Endodermal cell (in vitro differentiated cells): Measurements from ENCODE around the gene CACFD1. TPM values are rescaled to one million over a fixed set of nuclear protein-coding genes. Genes with fewer than 3 reads are reported as not detected.

Experiments
- DNase-seq: peaks from one replicate; pipeline ENCODE4 v3.0.0-alpha.2; 2017
- H3K27ac ChIP-seq: 2 replicates; pipeline ENCODE4 v1.5.1; 2013; ENCODE audit warnings: mild to moderate bottlenecking, low read depth, low read length, moderate library complexity
- H3K27me3 ChIP-seq: 2 replicates; pipeline ENCODE4 v1.6.1; 2013; ENCODE audit warnings: mild to moderate bottlenecking, low read length, moderate library complexity; ENCODE audit not compliant: insufficient read depth, control insufficient read depth, poor library complexity, severe bottlenecking
- H3K36me3 ChIP-seq: 2 replicates; pipeline ENCODE4 v1.7.0; 2013; ENCODE audit warnings: mild to moderate bottlenecking, low read length, moderate library complexity; ENCODE audit not compliant: control insufficient read depth, insufficient read depth
- H3K4me1 ChIP-seq: one replicate; pipeline ENCODE4 v1.7.0; 2013; ENCODE audit warnings: low read length; ENCODE audit not compliant: control insufficient read depth, insufficient read depth
- H3K4me3 ChIP-seq: 2 replicates; pipeline ENCODE4 v1.5.1; 2013; ENCODE audit warnings: mild to moderate bottlenecking, low read length, moderate library complexity
- H3K9ac ChIP-seq: 2 replicates; pipeline ENCODE4 v1.6.1; 2013; ENCODE audit warnings: mild to moderate bottlenecking, low read length, moderate library complexity; ENCODE audit not compliant: poor library complexity, severe bottlenecking; ENCODE audit errors: extremely low read depth
- H3K9me3 ChIP-seq: 2 replicates; pipeline ENCODE4 v1.6.1; 2013; ENCODE audit warnings: mild to moderate bottlenecking, low read length, moderate library complexity; ENCODE audit not compliant: control insufficient read depth
- H3K27ac Mint-ChIP-seq: 2 replicates; pipeline ENCODE4 v1.8.0; 2020; ENCODE audit warnings: mixed read lengths
- H3K27me3 Mint-ChIP-seq: 2 replicates; pipeline ENCODE4 v1.8.0; 2021; ENCODE audit warnings: mild to moderate bottlenecking, mixed read lengths; ENCODE audit not compliant: insufficient read depth
- H3K36me3 Mint-ChIP-seq: 2 replicates; pipeline ENCODE4 v1.8.0; 2020; ENCODE audit warnings: low read depth, mixed read lengths
- H3K4me1 Mint-ChIP-seq: 2 replicates; pipeline ENCODE4 v1.8.0; 2020; ENCODE audit warnings: mixed read lengths
- H3K4me3 Mint-ChIP-seq: 2 replicates; pipeline ENCODE4 v1.8.0; 2020; ENCODE audit warnings: mild to moderate bottlenecking, moderate library complexity, mixed read lengths
- H3K9me3 Mint-ChIP-seq: 2 replicates; pipeline ENCODE4 v1.8.0; 2020; ENCODE audit warnings: mild to moderate bottlenecking, mixed read lengths
- CTCF ChIP-seq: fragments of 200-600 bp; sonication (generic); conservative IDR thresholded peaks from 2 replicates; pipeline ENCODE4 v1.5.0; 2021; ENCODE audit warnings: antibody characterized with exemption, mild to moderate bottlenecking
- WGBS, 2 experiments: methylation state at CpG; one replicate each; pipeline versions ENCODE4 v1.1.5 to v1.1.7; 2013; ENCODE audit warnings: missing lambda C conversion rate in 2 of 2, mixed read lengths in 1 of 2; ENCODE audit not compliant: insufficient coverage in 1 of 2, insufficient read length in 1 of 2; 5-methylcytosine and 5-hydroxymethylcytosine counted together
- total RNA-seq, 2 donors: library from RNA; stranded (reverse); fragmentation: NEBNext Ultra II Directional in 1 of 2; extraction: Animal tissue kit (Norgen Biotek cat#: 25700) in 1 of 2; gene quantifications; 2 replicates in 1 of 2; 3 replicates in 1 of 2; pipeline ENCODE4 v1.2.1, GENCODE V29; 2021

Gene CACFD1
- total RNA-seq, 2 donors from 2014 or later = 30.6 to 35.0 TPM

GRCh38 chr9:133510926-133511505 is 51.2 kb downstream of the CACFD1 start:
- Histone ChIP-seq H3K27ac (no peak overlapping the region), H3K9me3 (no peaks in the 10 kb centered on the region), H3K36me3 (no peaks in the 10 kb centered on the region), H3K9ac (no peak overlapping the region), H3K27me3 (no peaks in the 10 kb centered on the region), H3K4me3 (no peak overlapping the region), H3K4me1 (peaks cover 5% of the 10 kb centered on the region)
- Mint-ChIP-seq H3K4me3 (no peak overlapping the region), H3K27ac (no peak overlapping the region), H3K36me3 (no peaks in the 10 kb centered on the region), H3K4me1 (peaks cover 8% of the 10 kb centered on the region), H3K27me3 (no peaks in the 10 kb centered on the region), H3K9me3 (no peaks in the 10 kb centered on the region)
- TF ChIP-seq CTCF = no peak
- WGBS, 2 experiments = 86 to 92% methylated on average over 12 to 27 of the region's 27 CpGs
- DNase-seq = no peak

GRCh38 chr9:133511607-133512006 is 51.8 kb downstream of the CACFD1 start:
- Mint-ChIP-seq H3K27me3 (no peaks in the 10 kb centered on the region), H3K4me3 (no peak overlapping the region)
- 75 to 83% methylated on average over 8 to 10 of the region's 10 CpGs for WGBS, 2 experiments

GRCh38 chr9:133512253-133513213 is 52.8 kb downstream of the CACFD1 start:
- no peak overlapping the region for H3K4me3 Mint-ChIP-seq
- Histone ChIP-seq H3K27ac (no peak overlapping the region), H3K9ac (no peak overlapping the region), H3K9me3 (no peaks in the 10 kb centered on the region), H3K27me3 (no peaks in the 10 kb centered on the region), H3K4me1 (peaks cover 5% of the 10 kb centered on the region), H3K36me3 (no peaks in the 10 kb centered on the region), H3K4me3 (no peak overlapping the region)
- H3K9me3 Mint-ChIP-seq = no peaks in the 10 kb centered on the region
- 89 to 92% methylated on average over 14 to 19 of the region's 19 CpGs for WGBS, 2 experiments
- no peak for DNase-seq
- TF ChIP-seq CTCF = no peak
- peaks cover 8% of the 10 kb centered on the region for H3K4me1 Mint-ChIP-seq
- H3K27me3 Mint-ChIP-seq = no peaks in the 10 kb centered on the region
- no peaks in the 10 kb centered on the region for H3K36me3 Mint-ChIP-seq
- no peak overlapping the region for H3K27ac Mint-ChIP-seq

More at GRCh38 chr9:133511607-133512006, 51.8 kb downstream of the CACFD1 start:
- Histone ChIP-seq H3K9me3 (no peaks in the 10 kb centered on the region), H3K27me3 (no peaks in the 10 kb centered on the region), H3K4me1 (peaks cover 5% of the 10 kb centered on the region), H3K36me3 (no peaks in the 10 kb centered on the region), H3K9ac (no peak overlapping the region), H3K4me3 (no peak overlapping the region), H3K27ac (no peak overlapping the region)
- DNase-seq = no peak
- H3K9me3 Mint-ChIP-seq = no peaks in the 10 kb centered on the region
- TF ChIP-seq CTCF = no peak
- H3K27ac Mint-ChIP-seq = no peak overlapping the region
- peaks cover 8% of the 10 kb centered on the region for H3K4me1 Mint-ChIP-seq
- no peaks in the 10 kb centered on the region for H3K36me3 Mint-ChIP-seq
